ENCODE measurements around the gene PIK3AP1. TPM values are rescaled to one million over a fixed set of nuclear protein-coding genes. Genes with fewer than 3 reads are reported as not detected.

PIK3AP1 gene
- total RNA-seq, 2 donors from 2014 or later: 1.3 to 5.2 TPM

- Mint-ChIP-seq H3K27me3 (ENCODE audit: insufficient read depth) (no peaks in the 10 kb centered on the region), H3K36me3 (ENCODE audit: low read depth) (peaks cover 11% of the 10 kb centered on the region), H3K9me3 (peaks cover 8% of the 10 kb centered on the region), H3K27ac (no peak overlapping the region), H3K4me1 (no peaks in the 10 kb centered on the region), H3K4me3 (no peak overlapping the region)
- no peaks in the 10 kb centered on the region for H3K9me3 ChIP-seq (ENCODE audit: control insufficient read depth, low read length)
- H3K9ac ChIP-seq (ENCODE audit: extremely low read depth, low read length, poor library complexity, severe bottlenecking): no peak overlapping the region
- no peak overlapping the region for H3K27ac ChIP-seq (ENCODE audit: low read depth, low read length)
- TF ChIP-seq CTCF (conservative IDR thresholded peaks at IDR 0.05): no peak
- no peak for DNase-seq
- WGBS, 2 experiments (ENCODE audit: insufficient coverage in 1 of 2, insufficient read length in 1 of 2): 90 to 94% methylated on average over 3 of the region's 3 CpGs
- no peaks in the 10 kb centered on the region for H3K27me3 ChIP-seq (ENCODE audit: control insufficient read depth, insufficient read depth, low read length, poor library complexity, severe bottlenecking)
- H3K36me3 ChIP-seq (ENCODE audit: control insufficient read depth, insufficient read depth, low read length): no peaks in the 10 kb centered on the region
- H3K4me3 ChIP-seq (ENCODE audit: low read length): no peak overlapping the region
- no peaks in the 10 kb centered on the region for H3K4me1 ChIP-seq (ENCODE audit: control insufficient read depth, insufficient read depth, low read length)
Observed at GRCh38 chr10:96660297-96660696, 60.0 kb downstream of the PIK3AP1 start.

- Histone ChIP-seq H3K4me3 (ENCODE audit: low read length) (no peak overlapping the region), H3K27ac (ENCODE audit: low read depth, low read length) (no peak overlapping the region), H3K36me3 (ENCODE audit: control insufficient read depth, insufficient read depth, low read length) (no peaks in the 10 kb centered on the region), H3K27me3 (ENCODE audit: control insufficient read depth, insufficient read depth, low read length, poor library complexity, severe bottlenecking) (no peaks in the 10 kb centered on the region), H3K4me1 (ENCODE audit: control insufficient read depth, insufficient read depth, low read length) (no peaks in the 10 kb centered on the region), H3K9me3 (ENCODE audit: control insufficient read depth, low read length) (no peaks in the 10 kb centered on the region), H3K9ac (ENCODE audit: extremely low read depth, low read length, poor library complexity, severe bottlenecking) (no peak overlapping the region)
- Mint-ChIP-seq H3K27me3 (ENCODE audit: insufficient read depth) (no peaks in the 10 kb centered on the region), H3K4me1 (no peaks in the 10 kb centered on the region), H3K4me3 (no peak overlapping the region), H3K9me3 (peaks cover 8% of the 10 kb centered on the region), H3K36me3 (ENCODE audit: low read depth) (peaks cover 15% of the 10 kb centered on the region), H3K27ac (no peak overlapping the region)
- no peak for DNase-seq
- no peak for TF ChIP-seq CTCF (conservative IDR thresholded peaks at IDR 0.05)
- 87 to 89% methylated on average over 3 of the region's 3 CpGs for WGBS, 2 experiments (ENCODE audit: insufficient coverage in 1 of 2, insufficient read length in 1 of 2)
Observed at GRCh38 chr10:96658844-96659243, 61.5 kb downstream of the PIK3AP1 start.

DNA sequence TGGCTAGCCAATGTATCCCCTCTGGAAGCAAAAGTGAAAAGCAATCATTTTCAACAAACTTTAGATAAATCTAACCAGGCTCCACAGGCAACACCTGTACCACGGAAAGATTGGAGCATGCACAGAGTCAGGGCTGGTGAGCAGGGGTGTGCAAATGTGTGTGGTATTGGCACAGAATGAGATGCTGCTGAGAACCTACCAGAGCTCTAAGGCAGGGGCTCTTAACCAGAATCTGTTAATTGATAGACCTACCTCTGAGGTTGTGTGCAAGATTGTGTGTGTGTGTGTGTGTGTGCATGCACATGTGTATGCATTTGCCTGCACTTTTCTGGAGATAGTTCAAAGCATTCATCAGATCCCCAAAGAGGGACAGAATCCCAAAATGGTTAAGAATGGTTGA is 62.9 kb downstream of the PIK3AP1 start:
- no peak overlapping the region for H3K4me3 ChIP-seq (ENCODE audit: low read length)
- Mint-ChIP-seq H3K27ac (no peak overlapping the region), H3K4me3 (no peak overlapping the region), H3K27me3 (ENCODE audit: insufficient read depth) (no peaks in the 10 kb centered on the region), H3K36me3 (ENCODE audit: low read depth) (peaks cover 17% of the 10 kb centered on the region), H3K4me1 (no peaks in the 10 kb centered on the region), H3K9me3 (peaks cover 8% of the 10 kb centered on the region)
- no peaks in the 10 kb centered on the region for H3K36me3 ChIP-seq (ENCODE audit: control insufficient read depth, insufficient read depth, low read length)
- H3K4me1 ChIP-seq (ENCODE audit: control insufficient read depth, insufficient read depth, low read length): no peaks in the 10 kb centered on the region
- no peak for TF ChIP-seq CTCF (conservative IDR thresholded peaks at IDR 0.05)
- no peaks in the 10 kb centered on the region for H3K27me3 ChIP-seq (ENCODE audit: control insufficient read depth, insufficient read depth, low read length, poor library complexity, severe bottlenecking)
- no peaks in the 10 kb centered on the region for H3K9me3 ChIP-seq (ENCODE audit: control insufficient read depth, low read length)
- no peak for DNase-seq
- no peak overlapping the region for H3K9ac ChIP-seq (ENCODE audit: extremely low read depth, low read length, poor library complexity, severe bottlenecking)
- 88 to 91% methylated on average over 1 of the region's 1 CpG for WGBS, 2 experiments (ENCODE audit: insufficient coverage in 1 of 2, insufficient read length in 1 of 2)
- no peak overlapping the region for H3K27ac ChIP-seq (ENCODE audit: low read depth, low read length)

Data from endodermal cell (in vitro differentiated cells).